Left renal cortex interstitium (tissue), 4 donors: ENCODE results near the gene MAD2L1. TPM values are rescaled to one million over a fixed set of nuclear protein-coding genes. Genes with fewer than 3 reads are reported as not detected.

ENCODE experiments used
- DNase-seq, 4 donors: peaks; one replicate each; pipeline ENCODE4 v3.0.0-alpha.2; 2013; ENCODE audit warnings: low read depth in 4 of 4, low spot score in 2 of 4, missing footprints in 1 of 4
- polyA plus RNA-seq, 4 donors: library from polyadenylated mRNA; unstranded; fragments of 120-200 nt; gene quantifications; one replicate each; pipeline ENCODE4 v1.2.1, GENCODE V29; 2013; ENCODE audit not compliant: insufficient read length in 4 of 4

The MAD2L1 gene
- polyA plus RNA-seq, 4 donors: 42.4 to 58.0 (median 50.6) TPM

DNA sequence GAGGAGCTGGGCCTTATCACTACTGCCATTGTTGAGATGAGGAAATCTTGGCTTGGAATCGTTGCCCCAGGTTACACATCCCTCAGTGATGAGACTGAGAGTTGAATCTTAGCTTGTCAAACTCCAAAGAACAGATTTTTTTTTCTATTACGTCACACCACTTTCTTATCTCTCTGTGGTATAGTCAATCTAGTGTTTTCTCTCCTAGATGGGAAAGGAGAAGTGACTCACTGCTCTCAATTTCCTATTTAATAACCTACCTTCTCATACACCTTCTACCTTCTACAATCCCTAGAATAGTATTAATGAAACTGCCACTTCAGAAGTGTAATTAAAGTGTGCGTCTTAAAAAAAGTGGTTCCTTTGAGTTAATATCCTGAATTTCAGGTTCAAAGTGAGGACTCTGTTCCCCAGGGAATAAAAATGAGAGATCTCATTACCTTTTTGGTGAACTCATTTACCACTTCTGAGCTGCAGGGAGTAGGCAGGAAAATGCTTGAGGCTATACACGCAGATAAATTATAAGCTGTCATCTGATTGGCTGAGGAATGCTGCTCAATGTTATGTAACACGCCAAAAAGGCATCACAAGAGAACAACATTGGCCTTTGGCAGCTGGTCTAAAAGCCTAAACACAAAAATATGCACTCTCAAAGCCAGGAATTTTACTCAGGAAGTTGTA lies 59.3 kb downstream of the MAD2L1 start:
- peak; percentile 22 to 67 (median 53) for DNase-seq
